Astrocyte of the hippocampus (primary cell): Measurements from ENCODE around the gene SIPA1.
"Not testable (repeated sequence)": the region's sequence is repeated elsewhere in the genome, so short reads cannot be mapped to it uniquely, and the experiment has no call there.

Experiments used
- DNase-seq: peaks from one replicate; pipeline ENCODE4 v3.0.0; 2011; ENCODE audit warnings: low read depth, low spot score

The SIPA1 gene

DNA sequence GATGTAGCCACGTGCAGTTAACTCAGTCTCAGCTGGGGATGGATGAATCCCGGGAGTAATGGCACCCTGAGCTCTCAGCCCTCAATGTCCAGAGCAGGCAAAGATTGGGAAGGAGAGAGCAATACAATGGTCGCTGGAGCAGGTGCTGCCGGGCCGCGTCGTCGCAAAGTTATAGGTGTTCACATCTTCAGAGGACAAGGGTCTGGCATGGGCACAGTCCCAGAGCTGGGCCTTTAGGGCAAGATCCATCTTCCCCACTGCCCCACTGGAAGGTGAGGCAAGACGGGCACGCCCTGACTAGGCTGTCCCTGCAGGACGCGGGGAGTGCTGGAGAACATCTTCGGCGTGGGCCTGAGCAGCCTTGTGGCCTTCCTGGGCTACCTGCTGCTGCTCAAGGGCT, 14.7 kb upstream of the SIPA1 start:
- DNase-seq: no peak

- DNase-seq: no peak
Measured at GRCh38 chr11:65623852-65624616, 13.9 kb upstream of the SIPA1 start.

DNA sequence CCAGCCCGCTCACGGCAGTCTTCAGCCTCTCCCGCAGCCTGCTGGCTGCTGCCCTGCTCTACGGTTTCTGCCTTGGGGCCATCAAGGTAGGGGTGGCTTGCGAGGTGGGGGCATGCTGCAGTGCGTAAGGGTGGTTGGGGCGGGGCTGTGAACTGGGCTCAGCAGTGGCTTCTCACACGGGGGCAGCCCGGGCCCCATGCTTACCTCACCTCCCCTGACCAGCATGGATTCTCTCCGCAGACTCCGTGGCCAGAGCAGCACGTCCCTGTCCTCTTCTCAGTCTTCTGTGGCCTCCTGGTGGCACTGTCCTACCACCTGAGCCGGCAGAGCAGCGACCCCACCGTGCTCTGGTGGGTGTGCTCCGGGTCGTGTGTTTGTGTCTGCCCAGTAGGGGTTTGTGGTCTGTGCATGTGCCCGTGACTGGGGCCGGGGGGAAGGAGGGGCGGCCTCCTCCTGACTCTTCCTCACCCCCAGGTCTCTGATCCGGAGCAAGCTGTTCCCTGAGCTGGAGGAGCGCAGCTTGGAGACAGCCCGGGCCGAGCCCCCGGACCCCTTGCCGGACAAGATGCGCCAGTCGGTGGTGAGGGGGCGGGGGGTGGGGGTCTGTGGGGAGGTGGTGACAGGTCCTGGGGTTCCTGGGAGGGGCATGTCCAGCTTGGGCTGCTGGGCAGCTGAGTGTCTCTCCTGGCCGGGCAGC, 12.8 kb upstream of the SIPA1 start:
- no peak for DNase-seq

DNA sequence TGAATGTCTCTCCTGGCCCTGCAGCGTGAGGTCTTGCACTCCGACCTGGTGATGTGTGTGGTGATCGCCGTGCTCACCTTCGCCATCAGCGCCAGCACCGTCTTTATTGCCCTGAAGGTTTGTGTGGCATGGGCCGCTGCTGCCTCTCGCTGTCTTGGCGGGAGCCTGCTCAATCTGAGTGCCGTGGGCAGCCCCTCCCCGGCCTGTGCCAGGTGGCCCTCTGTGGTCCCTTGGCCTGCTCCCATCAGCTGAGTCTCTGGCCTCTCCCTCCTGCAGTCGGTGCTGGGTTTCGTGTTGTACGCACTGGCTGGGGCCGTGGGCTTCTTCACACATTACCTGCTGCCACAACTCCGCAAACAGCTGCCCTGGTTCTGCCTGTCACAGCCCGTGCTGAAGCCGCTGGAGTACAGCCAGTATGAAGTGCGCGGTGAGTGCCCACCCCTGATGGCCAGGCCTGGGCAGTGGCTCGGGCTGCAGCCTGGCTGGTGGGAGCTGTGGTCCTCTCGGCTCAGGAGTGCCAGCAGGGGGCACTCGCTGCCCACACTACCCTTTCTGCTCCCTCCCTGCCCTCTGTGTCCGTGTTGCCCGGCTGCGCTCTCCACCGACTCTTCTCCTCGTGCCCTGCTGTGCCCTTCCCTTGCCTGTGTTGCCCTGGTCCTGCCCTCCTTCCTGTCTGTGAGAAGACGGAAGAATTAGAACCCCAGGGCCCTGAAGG, 12.1 kb upstream of the SIPA1 start:
- peak; percentile 73 for DNase-seq

DNA sequence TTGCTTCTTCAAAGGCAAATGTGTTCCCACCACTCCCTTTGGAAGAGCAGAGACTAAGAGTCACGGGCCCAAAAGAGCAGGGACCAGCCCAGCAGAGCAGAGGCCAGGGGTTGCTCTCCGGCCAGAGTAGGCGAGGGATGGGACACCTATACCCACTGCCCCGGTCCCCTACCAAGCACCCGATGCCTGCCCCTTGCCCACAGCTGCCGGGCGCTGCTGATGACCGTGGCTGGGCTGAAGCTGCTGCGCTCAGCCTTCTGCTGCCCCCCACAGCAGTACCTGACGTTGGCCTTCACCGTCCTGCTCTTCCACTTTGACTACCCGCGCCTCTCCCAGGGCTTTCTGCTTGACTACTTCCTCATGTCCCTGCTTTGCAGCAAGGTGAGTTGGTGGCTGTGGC, 10.7 kb upstream of the SIPA1 start:
- no peak for DNase-seq

GRCh38 chr11:65629579-65629978, 8.3 kb upstream of the SIPA1 start:
- no peak for DNase-seq

DNA sequence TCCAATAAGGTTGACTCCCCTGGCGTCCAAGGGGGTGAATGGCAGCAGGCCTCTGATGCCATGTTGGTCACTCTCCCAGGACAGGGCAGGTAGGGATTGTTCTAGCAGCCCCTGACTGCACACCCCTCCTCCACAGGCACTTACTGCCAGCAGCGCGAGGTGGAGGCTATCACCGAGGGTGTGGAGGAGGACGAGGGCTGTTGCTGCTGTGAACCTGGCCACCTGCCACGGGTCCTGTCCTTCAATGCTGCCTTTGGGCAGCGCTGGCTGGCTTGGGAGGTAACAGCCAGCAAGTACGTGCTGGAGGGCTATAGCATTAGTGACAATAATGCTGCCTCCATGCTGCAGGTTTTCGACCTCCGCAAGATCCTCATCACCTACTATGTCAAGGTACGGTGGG, 7.7 kb upstream of the SIPA1 start:
- DNase-seq: no peak

DNA sequence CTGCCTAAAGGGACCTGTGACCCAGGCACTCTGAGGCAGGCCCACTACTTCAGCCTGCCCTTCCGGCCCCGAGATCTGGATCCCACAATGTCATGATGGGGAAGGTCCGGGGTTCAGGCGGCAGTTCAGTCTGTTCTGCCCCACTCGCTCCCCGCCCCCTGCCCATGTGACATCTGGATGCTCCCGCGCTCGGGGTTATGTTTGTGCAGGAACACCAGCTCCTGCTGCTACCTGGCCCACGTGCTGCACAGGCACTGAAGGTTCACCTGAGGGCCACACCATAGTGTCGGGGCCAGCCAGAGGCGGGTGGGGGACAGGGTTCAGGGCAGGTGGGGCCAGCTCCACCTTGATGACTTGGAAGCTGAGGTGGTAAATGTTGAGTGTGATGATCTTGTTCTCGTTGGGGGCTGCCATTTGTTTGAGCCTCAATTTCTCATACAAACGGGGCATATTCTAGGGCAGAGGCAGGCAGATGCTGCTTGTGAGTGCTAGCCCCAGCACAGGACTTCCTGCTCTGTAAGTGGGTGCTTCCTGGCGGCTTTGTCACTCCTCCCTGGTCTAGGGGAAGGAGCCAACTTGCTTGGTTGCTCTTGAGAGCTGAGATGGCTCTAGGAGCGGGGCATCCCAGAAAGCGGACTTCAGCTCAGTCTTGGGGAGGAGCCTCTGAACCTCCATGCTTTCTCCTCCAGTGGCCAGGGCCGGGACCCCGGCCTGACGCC, 4.4 kb upstream of the SIPA1 start:
- DNase-seq: no peak

- DNase-seq: no peak
Measured at GRCh38 chr11:65634109-65634436, 3.8 kb upstream of the SIPA1 start.

- DNase-seq: no peak
Measured at GRCh38 chr11:65634440-65634839, 3.5 kb upstream of the SIPA1 start.

DNA sequence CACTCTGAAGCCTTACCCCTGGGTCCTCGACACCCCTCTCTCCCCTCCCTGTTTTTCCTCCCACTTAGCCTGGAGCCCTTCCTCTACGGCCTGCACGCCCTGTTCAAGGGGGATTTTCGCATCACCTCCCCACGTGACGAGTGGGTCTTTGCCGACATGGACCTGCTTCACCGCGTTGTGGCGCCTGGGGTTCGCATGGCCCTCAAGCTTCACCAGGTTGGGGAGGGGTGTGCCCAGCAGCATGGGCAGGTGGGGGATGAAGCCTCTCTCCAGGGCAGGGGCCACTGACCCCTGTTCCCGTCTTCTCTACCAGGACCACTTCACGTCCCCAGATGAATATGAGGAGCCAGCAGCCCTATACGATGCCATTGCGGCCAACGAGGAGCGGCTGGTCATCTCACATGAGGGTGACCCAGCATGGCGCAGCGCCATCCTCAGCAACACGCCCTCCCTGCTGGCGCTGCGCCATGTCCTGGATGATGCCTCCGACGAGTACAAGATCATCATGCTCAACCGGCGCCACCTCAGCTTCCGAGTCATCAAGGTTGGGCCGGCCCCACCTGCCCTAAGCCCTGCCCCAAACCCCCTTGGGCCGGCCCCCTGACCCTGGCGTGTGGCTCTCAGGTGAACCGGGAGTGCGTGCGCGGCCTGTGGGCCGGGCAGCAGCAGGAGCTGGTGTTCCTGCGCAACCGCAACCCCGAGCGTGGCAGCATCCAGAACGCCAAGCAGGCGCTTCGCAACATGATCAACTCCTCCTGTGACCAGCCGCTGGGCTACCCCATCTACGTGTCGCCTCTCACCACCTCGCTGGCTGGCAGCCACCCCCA, 2.8 kb upstream of the SIPA1 start:
- no peak for DNase-seq

DNA sequence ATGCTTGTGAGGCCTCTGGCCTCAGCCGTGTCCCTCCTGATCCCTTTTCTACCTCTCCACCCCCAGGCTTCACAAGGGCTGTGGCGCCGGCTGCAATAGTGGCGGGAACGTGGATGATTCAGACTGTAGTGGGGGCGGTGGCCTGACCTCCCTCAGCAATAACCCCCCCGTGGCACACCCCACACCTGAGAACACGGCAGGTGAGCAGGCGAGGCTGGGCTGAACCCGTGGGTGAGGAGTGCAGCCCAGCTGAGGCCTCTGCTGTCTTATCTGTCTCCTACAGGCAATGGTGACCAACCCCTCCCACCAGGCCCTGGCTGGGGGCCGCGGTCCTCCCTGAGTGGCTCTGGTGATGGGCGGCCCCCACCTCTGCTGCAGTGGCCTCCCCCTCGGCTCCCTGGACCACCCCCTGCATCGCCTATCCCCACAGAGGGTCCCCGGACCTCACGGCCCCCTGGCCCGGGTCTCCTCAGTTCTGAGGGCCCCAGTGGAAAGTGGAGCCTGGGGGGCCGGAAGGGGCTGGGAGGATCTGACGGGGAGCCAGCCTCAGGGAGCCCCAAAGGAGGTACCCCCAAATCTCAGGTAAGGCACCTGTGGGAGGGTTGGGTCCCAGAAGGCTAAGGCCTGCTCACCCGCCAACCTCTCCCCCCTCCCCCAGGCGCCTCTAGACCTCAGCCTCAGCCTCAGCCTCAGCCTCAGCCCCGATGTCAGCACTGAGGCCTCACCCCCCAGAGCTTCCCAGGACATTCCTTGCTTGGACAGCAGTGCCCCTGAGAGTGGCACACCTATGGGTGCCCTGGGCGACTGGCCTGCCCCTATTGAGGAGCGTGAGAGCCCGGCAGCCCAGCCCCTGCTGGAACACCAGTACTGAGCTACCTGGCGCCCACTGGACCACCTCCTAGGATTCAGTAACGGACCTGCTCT, 1.5 kb upstream of the SIPA1 start:
- no peak for DNase-seq

DNA sequence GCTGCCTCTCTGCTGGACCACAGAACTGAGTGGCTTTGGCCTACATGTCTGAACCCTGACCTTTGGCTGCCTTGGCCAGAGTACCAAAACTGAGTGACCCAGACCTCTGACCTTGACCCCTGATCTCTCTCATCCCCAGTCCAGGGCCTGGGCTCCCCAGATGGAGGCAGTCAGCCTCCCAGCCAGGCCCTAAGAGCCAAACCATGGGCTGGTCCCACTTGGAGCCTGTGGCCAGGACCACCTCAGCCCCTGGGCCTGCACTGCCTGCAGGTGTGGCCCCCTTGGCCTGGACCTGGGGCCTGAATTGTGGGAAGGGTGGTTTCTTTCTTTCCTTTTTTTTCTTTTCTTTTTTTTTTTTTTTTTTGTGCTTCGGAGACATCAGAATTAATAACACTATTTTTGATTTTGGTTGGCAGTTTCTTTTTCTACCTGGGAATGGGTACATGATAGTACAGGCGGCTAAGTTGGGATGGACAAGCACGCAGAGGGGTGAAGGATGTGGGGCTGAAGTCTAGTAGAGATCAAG, 806 bp upstream of the SIPA1 start:
- DNase-seq: no peak

- DNase-seq: not testable (repeated sequence)
Measured at GRCh38 chr11:65639228-65639597, 1.3 kb downstream of the SIPA1 start.

DNA sequence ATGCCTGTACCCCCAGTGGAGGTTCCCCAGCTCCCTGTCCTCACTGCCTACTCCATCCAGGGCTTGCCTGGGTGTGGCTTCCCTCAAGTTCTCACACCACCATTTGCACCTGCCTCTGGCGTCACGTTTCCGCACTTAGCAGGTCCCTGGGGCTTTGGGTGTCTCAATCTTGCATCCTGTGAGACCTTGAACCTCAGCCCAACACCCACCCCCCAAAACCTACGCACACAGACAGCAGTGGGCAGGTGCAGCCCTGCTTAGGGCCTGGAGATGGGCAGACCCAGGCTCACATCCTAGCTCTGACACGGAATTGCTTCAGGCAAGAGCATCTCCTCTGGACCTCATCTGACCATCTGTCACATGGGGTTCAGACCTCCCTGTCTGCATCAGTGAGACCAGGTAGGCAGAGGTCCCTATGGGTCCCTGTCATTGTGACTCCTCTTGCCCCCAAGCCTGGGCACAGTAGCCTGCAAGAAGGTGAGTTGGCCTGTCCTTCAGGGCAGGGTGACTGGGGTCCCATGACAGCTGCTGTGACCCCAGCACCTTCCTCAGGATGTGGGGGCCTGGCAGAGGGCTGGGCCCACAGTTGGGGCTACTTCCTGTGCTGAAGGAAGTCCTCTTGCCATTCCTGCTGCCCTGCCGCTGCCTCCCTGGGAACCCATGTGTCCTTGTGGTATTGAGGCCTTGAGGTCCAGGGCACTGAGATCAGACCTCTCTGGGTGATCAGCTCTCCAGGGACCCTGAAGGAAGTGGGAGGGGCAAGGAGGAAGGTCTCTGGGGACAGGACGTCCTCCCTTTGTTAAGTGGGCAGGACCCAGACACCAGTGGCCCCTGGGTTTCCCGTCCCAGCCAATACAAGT, 2.0 kb downstream of the SIPA1 start:
- no peak for DNase-seq

DNA sequence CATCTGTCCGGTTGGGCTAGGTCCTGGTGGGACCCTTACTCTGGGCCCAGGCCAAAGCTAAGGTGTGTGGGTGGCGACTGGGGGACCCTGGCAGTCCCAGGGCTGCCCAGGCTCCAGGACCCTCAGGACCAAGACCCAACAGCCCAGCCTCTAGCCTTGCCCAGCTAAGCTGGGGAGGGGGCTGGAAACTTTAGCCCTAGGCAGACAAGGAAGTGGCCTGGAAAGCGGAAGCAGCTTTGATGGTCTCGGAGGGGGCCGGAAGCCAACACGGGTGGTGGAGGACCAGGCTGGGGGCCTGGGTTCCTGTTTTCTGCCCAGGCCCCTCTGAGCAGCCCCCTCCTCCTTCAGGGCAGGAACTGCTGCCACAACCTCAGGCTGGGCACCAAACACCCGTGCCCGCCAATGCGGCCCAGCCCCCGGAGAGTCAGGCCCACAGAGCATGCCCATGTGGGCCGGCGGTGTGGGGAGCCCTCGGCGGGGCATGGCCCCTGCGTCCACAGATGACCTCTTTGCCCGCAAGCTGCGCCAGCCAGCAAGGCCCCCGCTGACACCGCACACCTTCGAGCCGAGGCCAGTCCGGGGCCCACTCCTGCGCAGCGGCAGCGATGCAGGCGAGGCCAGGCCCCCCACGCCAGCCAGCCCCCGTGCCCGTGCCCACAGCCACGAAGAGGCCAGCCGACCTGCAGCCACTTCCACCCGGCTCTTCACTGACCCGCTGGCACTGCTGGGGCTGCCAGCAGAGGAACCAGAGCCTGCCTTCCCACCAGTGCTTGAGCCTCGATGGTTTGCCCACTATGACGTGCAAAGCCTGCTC, 2.8 kb downstream of the SIPA1 start:
- no peak for DNase-seq

DNA sequence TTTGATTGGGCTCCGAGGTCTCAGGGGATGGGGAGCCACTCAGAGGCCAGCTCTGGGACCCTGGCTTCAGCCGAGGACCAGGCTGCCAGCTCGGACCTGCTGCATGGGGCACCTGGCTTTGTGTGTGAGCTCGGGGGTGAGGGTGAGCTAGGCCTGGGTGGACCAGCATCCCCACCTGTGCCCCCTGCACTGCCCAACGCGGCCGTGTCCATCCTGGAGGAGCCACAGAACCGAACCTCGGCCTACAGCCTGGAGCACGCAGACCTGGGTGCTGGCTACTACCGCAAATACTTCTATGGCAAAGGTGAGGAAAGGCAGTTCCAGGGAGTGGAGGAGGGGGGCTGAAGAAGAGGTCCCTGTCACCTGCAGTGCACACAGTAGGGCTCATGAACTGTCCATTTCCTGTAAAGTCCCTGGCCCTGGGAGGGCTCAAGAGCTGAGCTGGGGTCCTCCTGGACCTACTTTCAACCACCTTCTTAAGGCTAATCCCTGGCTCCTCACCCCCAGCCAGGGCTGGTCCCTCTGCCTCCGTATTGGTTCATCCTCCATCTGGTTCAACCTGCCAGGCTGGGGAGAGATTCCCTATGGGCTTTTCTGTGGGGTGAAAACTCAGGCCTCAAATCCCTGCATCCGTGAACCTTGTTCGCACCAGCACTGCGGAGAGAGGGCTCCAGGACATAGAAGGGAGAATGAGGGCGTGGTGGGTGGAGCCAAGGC, 3.6 kb downstream of the SIPA1 start:
- no peak for DNase-seq
